Activated CD8-positive, alpha-beta T cell treated with anti-CD3 and anti-CD28 coated beads for 36 hours (primary cell): Measurements from ENCODE around the gene ZNF629. TPM values are rescaled to one million over a fixed set of nuclear protein-coding genes. Genes with fewer than 3 reads are reported as not detected.

Experiments used
- ATAC-seq: fragments of 200-7000 bp; cut with Tn5 transposase; one replicate; pipeline ENCODE4 v1.10.0; 2021; ENCODE audit warnings: mild to moderate bottlenecking, moderate library complexity
- CTCF ChIA-PET: fragments of 350-600 bp; sonication (Branson Sonifier 250); formaldehyde crosslinking; loops from one replicate; lab custom pipeline; 2021; ENCODE audit warnings: antibody characterized with exemption; lab: Charles Lee
- POLR2A ChIA-PET: fragments of 350-600 bp; sonication (Branson Sonifier 250); formaldehyde crosslinking; loops from one replicate; lab custom pipeline; 2021; ENCODE audit warnings: antibody characterized with exemption; lab: Charles Lee
- DNase-seq: peaks from one replicate; pipeline ENCODE4 v3.0.0-alpha.2; 2020
- H3K27ac Mint-ChIP-seq: one replicate; pipeline ENCODE4 v1.8.0; 2021; ENCODE audit warnings: mild to moderate bottlenecking, mixed read lengths
- H3K27me3 Mint-ChIP-seq: one replicate; pipeline ENCODE4 v1.8.0; 2021; ENCODE audit warnings: mixed read lengths
- H3K36me3 Mint-ChIP-seq: one replicate; pipeline ENCODE4 v1.8.0; 2021; ENCODE audit warnings: low read depth, mixed read lengths
- H3K4me1 Mint-ChIP-seq: one replicate; pipeline ENCODE4 v1.8.0; 2021; ENCODE audit warnings: low read depth, mixed read lengths
- H3K4me3 Mint-ChIP-seq: one replicate; pipeline ENCODE4 v1.8.0; 2021; ENCODE audit warnings: mild to moderate bottlenecking, moderate library complexity, mixed read lengths
- H3K9me3 Mint-ChIP-seq: one replicate; pipeline ENCODE4 v1.8.0; 2021; ENCODE audit warnings: mixed read lengths
- CTCF ChIP-seq: fragments of 200-600 bp; IDR thresholded peaks from one replicate; pipeline ENCODE4 v1.8.0; 2022; ENCODE audit warnings: antibody characterized with exemption, mild to moderate bottlenecking
- intact Hi-C: fragments of 100-400 bp; cut with micrococcal nuclease; formaldehyde crosslinking; loops from one replicate; pipeline ENCODE4 v1.10.0; 2022
- total RNA-seq, 2 experiments: library from RNA; stranded (reverse); gene quantifications; one replicate each; pipeline ENCODE4 v1.2.3, GENCODE V29; 2021

The ZNF629 gene
- total RNA-seq, 2 experiments from 2014 or later: 2.8 to 3.2 TPM

DNA sequence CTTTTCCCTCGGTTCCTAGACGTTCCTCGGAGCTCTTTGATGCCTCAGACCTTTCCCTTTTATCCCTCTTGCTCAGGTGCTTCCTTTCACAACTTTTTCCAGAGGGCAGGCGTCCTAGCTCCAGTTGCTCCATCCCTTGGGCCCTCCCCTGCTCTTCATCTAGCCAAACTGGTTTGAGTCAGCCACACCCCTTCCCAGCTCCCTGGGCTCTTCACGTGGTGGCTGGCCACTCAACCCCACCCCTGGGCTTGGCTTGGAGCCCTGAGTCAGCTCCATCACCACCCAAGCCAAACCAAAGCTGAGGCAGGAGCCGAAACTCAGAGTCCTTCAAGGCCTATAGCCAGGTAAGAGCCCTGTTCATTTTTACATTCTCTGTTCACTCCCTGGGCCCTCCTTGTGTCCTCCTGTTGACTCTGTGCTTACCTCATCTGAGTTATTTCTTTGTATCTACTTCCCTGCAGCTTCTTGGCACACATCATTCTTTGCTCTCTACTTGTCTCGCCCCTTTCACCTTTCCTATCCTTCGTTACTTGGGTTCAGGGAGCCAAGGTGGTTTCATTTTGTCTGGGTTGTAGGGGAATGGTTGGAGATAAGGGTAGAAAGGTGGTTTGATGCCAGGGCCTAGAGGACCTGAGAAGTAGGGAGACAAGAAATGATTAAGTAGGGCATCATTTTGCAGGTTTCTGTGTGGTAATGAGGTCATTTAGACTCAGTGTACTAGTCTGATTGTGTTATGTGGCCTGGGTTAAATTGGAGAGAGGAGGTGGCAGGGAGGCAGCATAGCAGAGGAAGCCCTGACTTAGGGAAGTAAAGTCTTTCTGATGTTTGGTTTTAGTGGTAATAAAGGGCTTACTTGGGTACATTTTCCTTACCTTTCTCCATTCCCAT, 46.4 kb downstream of the ZNF629 start:
- POLR2A ChIA-PET: interaction anchor here (0.9 to 1.5 kb wide), 3 partner anchors 8 to 10 kb away, joined by 3 to 5 read pairs (median 3); partner anchors contain the start of gene PHKG2
- Mint-ChIP-seq H3K27ac (peak overlapping the region; percentile 58), H3K4me1 (peaks cover 10% of the 10 kb centered on the region), H3K9me3 (no peaks in the 10 kb centered on the region), H3K27me3 (no peaks in the 10 kb centered on the region), H3K36me3 (peaks cover 56% of the 10 kb centered on the region), H3K4me3 (no peak overlapping the region)
- TF ChIP-seq CTCF: no peak
- no peak for DNase-seq
- ATAC-seq: peak; percentile 49
- intact Hi-C loops: no loop called here
- CTCF ChIA-PET: interaction anchor here (1.3 kb wide), 1 partner anchor 104 kb away, joined by 3 read pairs; no protein-coding TSS in a partner anchor

GRCh38 chr16:30738984-30739951, 47.7 kb downstream of the ZNF629 start:
- Mint-ChIP-seq H3K27me3 (no peaks in the 10 kb centered on the region), H3K4me3 (no peak overlapping the region), H3K36me3 (peaks cover 54% of the 10 kb centered on the region), H3K27ac (no peak overlapping the region), H3K4me1 (peaks cover 10% of the 10 kb centered on the region), H3K9me3 (no peaks in the 10 kb centered on the region)
- intact Hi-C loops: no loop called here
- no peak for TF ChIP-seq CTCF
- POLR2A ChIA-PET: interaction anchor here (1.2 to 1.5 kb wide), 2 partner anchors 8 to 35 kb away, joined by 3 to 12 read pairs; partner anchors contain the start of gene PHKG2
- DNase-seq (no peak), ATAC-seq (no peak)
- CTCF ChIA-PET: no interaction called here

DNA sequence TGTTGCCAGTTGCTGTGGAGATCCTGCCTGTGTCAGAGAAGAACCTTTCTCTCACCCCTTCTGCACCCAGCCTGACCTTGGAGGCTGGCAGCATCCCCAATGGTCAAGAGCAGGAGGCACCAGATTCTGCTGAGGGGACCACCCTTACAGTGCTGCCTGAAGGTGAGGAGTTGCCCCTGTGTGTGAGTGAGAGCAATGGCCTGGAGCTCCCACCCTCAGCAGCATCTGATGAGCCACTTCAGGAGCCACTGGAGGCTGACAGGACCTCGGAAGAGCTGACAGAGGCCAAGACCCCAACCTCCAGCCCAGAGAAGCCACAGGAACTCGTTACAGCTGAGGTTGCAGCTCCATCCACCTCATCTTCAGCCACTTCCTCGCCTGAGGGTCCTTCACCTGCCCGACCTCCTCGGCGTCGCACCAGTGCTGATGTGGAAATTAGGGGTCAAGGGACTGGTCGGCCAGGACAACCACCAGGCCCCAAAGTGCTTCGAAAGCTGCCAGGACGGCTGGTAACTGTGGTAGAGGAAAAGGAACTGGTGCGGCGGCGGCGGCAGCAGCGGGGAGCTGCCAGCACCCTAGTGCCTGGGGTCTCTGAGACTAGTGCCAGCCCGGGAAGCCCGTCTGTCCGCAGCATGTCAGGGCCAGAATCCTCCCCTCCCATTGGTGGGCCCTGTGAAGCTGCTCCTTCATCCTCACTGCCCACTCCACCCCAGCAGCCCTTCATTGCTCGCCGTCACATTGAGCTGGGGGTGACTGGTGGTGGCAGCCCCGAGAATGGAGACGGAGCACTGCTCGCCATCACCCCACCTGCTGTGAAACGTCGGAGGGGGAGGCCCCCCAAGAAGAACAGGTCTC, 49.0 kb downstream of the ZNF629 start:
- ATAC-seq (no peak), DNase-seq (no peak)
- ChIA-PET CTCF (no interaction called here), POLR2A (interaction anchor here (0.8 to 2.3 kb wide), 4 partner anchors 9 to 34 kb away, joined by 3 to 12 read pairs (median 6); partner anchors contain the start of gene PHKG2)
- no peak for TF ChIP-seq CTCF
- Mint-ChIP-seq H3K4me3 (no peak overlapping the region), H3K27ac (no peak overlapping the region), H3K27me3 (no peaks in the 10 kb centered on the region), H3K36me3 (peaks cover 53% of the 10 kb centered on the region), H3K4me1 (peaks cover 10% of the 10 kb centered on the region), H3K9me3 (no peaks in the 10 kb centered on the region)
- intact Hi-C loops: no loop called here

GRCh38 chr16:30736995-30737793, 49.8 kb downstream of the ZNF629 start:
- no peak overlapping the region for H3K27ac Mint-ChIP-seq
- no peak overlapping the region for H3K4me3 Mint-ChIP-seq
- no peaks in the 10 kb centered on the region for H3K9me3 Mint-ChIP-seq
- DNase-seq: no peak
- TF ChIP-seq CTCF: no peak
- no peaks in the 10 kb centered on the region for H3K27me3 Mint-ChIP-seq
- H3K4me1 Mint-ChIP-seq: peaks cover 10% of the 10 kb centered on the region
- ChIA-PET POLR2A (interaction anchor here (0.8 to 2.3 kb wide), 9 partner anchors 10 to 69 kb away, joined by 3 to 12 read pairs (median 3); partner anchors contain the start of gene PHKG2), CTCF (interaction anchor here (1.0 kb wide), 1 partner anchor 107 kb away, joined by 3 read pairs; no protein-coding TSS in a partner anchor)
- H3K36me3 Mint-ChIP-seq: peaks cover 58% of the 10 kb centered on the region
- ATAC-seq: no peak
- intact Hi-C loops: no loop called here
